Ovary (tissue), 3 donors: ENCODE data around the gene RIN2.

ENCODE experiments used
- EP300 ChIP-seq: sonication (generic); formaldehyde crosslinking; IDR thresholded peaks from one replicate; pipeline ENCODE4 v1.6.1; 2017; ENCODE audit warnings: antibody characterized with exemption
- POLR2A ChIP-seq: fragments of 450-650 bp; IDR thresholded peaks from one replicate; pipeline ENCODE4 v1.6.1; 2017; ENCODE audit warnings: antibody characterized with exemption, mild to moderate bottlenecking, moderate library complexity
- TF ChIP-seq, protein P1 (sequence below), 3 donors: fragments of 450-650 bp in 2 of 3; fragments of 200-600 bp in 1 of 3; IDR thresholded peaks; one replicate each; pipeline versions ENCODE4 v1.5.1 to v1.8.0; 2016 to 2022; ENCODE audit warnings: antibody characterized with exemption in 3 of 3, mild to moderate bottlenecking in 1 of 3
- donor health status: DM: no; HTN: no; CAD: no.

- TF ChIP-seq, protein P1, sequence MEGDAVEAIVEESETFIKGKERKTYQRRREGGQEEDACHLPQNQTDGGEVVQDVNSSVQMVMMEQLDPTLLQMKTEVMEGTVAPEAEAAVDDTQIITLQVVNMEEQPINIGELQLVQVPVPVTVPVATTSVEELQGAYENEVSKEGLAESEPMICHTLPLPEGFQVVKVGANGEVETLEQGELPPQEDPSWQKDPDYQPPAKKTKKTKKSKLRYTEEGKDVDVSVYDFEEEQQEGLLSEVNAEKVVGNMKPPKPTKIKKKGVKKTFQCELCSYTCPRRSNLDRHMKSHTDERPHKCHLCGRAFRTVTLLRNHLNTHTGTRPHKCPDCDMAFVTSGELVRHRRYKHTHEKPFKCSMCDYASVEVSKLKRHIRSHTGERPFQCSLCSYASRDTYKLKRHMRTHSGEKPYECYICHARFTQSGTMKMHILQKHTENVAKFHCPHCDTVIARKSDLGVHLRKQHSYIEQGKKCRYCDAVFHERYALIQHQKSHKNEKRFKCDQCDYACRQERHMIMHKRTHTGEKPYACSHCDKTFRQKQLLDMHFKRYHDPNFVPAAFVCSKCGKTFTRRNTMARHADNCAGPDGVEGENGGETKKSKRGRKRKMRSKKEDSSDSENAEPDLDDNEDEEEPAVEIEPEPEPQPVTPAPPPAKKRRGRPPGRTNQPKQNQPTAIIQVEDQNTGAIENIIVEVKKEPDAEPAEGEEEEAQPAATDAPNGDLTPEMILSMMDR (IDR thresholded peaks at IDR 0.05): no peak
- TF ChIP-seq EP300 (no peak), POLR2A (no peak)
These were observed 11.7 kb upstream of the RIN2 start for GRCh38 chr20:19746396-19746795.
